ENCODE measurements around the gene CCR3. TPM values are rescaled to one million over a fixed set of nuclear protein-coding genes. Genes with fewer than 3 reads are reported as not detected.

Gene CCR3
- total RNA-seq, 2 experiments from 2014 or later = 1.3 to 1.9 TPM

- H3K27me3 Mint-ChIP-seq = peaks cover 10% of the 10 kb centered on the region
- DNase-seq = no peak
- peak; percentile 65 for ATAC-seq (ENCODE audit: low read depth)
- H3K9me3 Mint-ChIP-seq = peaks cover 5% of the 10 kb centered on the region
- H3K36me3 Mint-ChIP-seq = peaks cover 11% of the 10 kb centered on the region
- H3K4me3 Mint-ChIP-seq = peak overlapping the region; percentile 9
- H3K4me1 Mint-ChIP-seq = peaks cover 14% of the 10 kb centered on the region
- POLR2A ChIA-PET = no interaction called here
- H3K27ac Mint-ChIP-seq = no peak overlapping the region
These were observed 13.7 kb upstream of the CCR3 start for GRCh38 chr3:46228260-46229242.

- DNase-seq (no peak), ATAC-seq (ENCODE audit: low read depth) (no peak)
- no peak overlapping the region for H3K4me3 Mint-ChIP-seq
- H3K36me3 Mint-ChIP-seq = peaks cover 9% of the 10 kb centered on the region
- H3K4me1 Mint-ChIP-seq = peaks cover 17% of the 10 kb centered on the region
- no peak overlapping the region for H3K27ac Mint-ChIP-seq
- peaks cover 3% of the 10 kb centered on the region for H3K9me3 Mint-ChIP-seq
- H3K27me3 Mint-ChIP-seq = peaks cover 5% of the 10 kb centered on the region
- POLR2A ChIA-PET = no interaction called here
These were observed 10.9 kb upstream of the CCR3 start for GRCh38 chr3:46231323-46231722.

GRCh38 chr3:46233194-46233593 is 9.1 kb upstream of the CCR3 start:
- Mint-ChIP-seq H3K36me3 (no peaks in the 10 kb centered on the region), H3K4me3 (no peak overlapping the region), H3K27me3 (peaks cover 3% of the 10 kb centered on the region), H3K4me1 (peaks cover 17% of the 10 kb centered on the region), H3K9me3 (no peaks in the 10 kb centered on the region), H3K27ac (no peak overlapping the region)
- no peak for ATAC-seq (ENCODE audit: low read depth)
- POLR2A ChIA-PET = no interaction called here
- DNase-seq = no peak

DNA sequence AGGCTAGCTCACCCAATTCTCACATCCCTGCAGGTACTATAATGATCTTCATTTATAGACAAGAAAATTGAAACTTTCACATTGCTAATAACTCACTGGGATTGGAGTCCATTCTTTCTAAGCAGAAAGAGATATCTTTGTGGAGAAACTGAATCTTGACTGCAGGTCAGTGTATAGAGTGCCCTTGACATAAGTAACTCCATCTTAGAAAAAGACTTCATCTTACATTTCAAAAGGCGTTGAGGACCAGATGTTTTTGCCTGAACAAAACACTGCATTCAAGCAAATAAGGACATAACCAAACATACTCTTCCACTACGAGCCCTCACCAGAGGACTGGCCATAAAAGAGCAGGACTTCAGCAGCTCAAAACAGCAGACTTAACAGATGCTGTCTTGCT is 6.8 kb upstream of the CCR3 start:
- Mint-ChIP-seq H3K36me3 (peaks cover 3% of the 10 kb centered on the region), H3K27ac (no peak overlapping the region), H3K27me3 (peaks cover 14% of the 10 kb centered on the region), H3K4me3 (no peak overlapping the region), H3K9me3 (no peaks in the 10 kb centered on the region), H3K4me1 (peaks cover 8% of the 10 kb centered on the region)
- ATAC-seq (ENCODE audit: low read depth) = no peak
- POLR2A ChIA-PET = no interaction called here
- DNase-seq = no peak

GRCh38 chr3:46236294-46237054 is 5.8 kb upstream of the CCR3 start:
- Mint-ChIP-seq H3K27ac (no peak overlapping the region), H3K4me3 (no peak overlapping the region), H3K27me3 (peaks cover 14% of the 10 kb centered on the region), H3K36me3 (peaks cover 3% of the 10 kb centered on the region), H3K9me3 (no peaks in the 10 kb centered on the region), H3K4me1 (peaks cover 10% of the 10 kb centered on the region)
- ATAC-seq (ENCODE audit: low read depth) (no peak), DNase-seq (no peak)
- POLR2A ChIA-PET = no interaction called here

GRCh38 chr3:46238386-46238785 is 3.9 kb upstream of the CCR3 start:
- peaks cover 3% of the 10 kb centered on the region for H3K36me3 Mint-ChIP-seq

DNA sequence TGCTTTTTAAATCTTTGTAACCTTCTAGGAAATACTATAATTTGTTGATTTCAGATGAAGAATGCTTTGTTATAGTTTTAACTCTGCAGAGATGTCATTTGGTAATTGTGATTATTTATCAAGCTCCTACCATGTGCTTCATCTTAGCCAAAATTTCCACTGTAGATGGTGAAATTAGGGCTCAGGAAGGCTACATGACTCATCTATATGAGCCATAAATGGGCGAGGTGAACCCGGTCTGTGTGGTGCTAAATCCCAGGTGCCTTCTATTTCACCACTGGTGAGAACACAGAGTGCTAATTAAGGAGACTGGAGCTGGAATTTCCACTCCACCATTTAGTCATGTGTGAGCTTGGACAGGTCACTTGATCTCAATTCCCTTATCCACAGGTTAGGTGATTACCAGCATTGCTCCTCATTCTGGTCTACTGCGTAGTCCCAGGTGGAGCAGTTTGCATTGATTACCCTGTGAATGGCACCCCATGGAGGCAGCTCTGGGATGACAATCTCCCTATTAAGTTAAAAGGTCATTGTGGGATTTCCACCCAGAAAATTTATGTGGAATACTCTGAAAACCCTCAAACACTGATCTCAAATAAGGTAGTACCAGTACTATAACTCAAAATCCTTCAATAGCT is 2.8 kb upstream of the CCR3 start:
- peaks cover 20% of the 10 kb centered on the region for H3K27me3 Mint-ChIP-seq
- no peak for ATAC-seq (ENCODE audit: low read depth)
- peaks cover 10% of the 10 kb centered on the region for H3K4me1 Mint-ChIP-seq
- H3K9me3 Mint-ChIP-seq = no peaks in the 10 kb centered on the region
- no peak for DNase-seq
- no peak overlapping the region for H3K27ac Mint-ChIP-seq
- POLR2A ChIA-PET = no interaction called here
- H3K4me3 Mint-ChIP-seq = no peak overlapping the region
- H3K36me3 Mint-ChIP-seq = peaks cover 3% of the 10 kb centered on the region

More at GRCh38 chr3:46238386-46238785, 3.9 kb upstream of the CCR3 start:
- POLR2A ChIA-PET = no interaction called here
- H3K9me3 Mint-ChIP-seq = no peaks in the 10 kb centered on the region
- H3K4me1 Mint-ChIP-seq = peaks cover 10% of the 10 kb centered on the region
- no peak overlapping the region for H3K27ac Mint-ChIP-seq
- DNase-seq (no peak), ATAC-seq (ENCODE audit: low read depth) (no peak)
- no peak overlapping the region for H3K4me3 Mint-ChIP-seq
- peaks cover 15% of the 10 kb centered on the region for H3K27me3 Mint-ChIP-seq

- Mint-ChIP-seq H3K9me3 (no peaks in the 10 kb centered on the region), H3K4me3 (no peak overlapping the region), H3K27me3 (peaks cover 20% of the 10 kb centered on the region), H3K4me1 (peaks cover 10% of the 10 kb centered on the region), H3K27ac (no peak overlapping the region), H3K36me3 (peaks cover 3% of the 10 kb centered on the region)
- ATAC-seq (ENCODE audit: low read depth) (no peak), DNase-seq (no peak)
- POLR2A ChIA-PET = no interaction called here
These were observed 2.3 kb upstream of the CCR3 start for GRCh38 chr3:46239952-46240351.

DNA sequence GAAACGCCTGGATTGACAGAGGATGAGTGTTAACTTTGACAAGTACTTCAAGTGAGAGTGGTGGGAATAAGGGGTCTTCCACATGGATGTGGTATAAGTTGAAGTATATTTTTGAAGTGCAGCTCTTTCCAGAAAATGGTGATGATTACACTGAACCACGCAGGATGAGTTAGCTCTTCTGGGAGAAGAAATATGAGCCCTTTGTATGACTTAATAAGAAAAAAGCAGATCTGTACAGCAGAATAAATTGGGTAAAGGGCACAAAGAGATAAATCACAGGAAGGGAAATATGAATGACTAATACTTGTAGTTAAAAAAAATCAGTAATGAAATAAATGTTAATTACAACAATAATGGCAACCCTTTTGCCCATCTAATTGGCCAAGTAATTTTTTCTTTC is 1.3 kb downstream of the CCR3 start:
- H3K9me3 Mint-ChIP-seq = no peaks in the 10 kb centered on the region
- peaks cover 15% of the 10 kb centered on the region for H3K27me3 Mint-ChIP-seq
- DNase-seq (no peak), ATAC-seq (ENCODE audit: low read depth) (no peak)
- H3K36me3 Mint-ChIP-seq = peaks cover 3% of the 10 kb centered on the region
- no peak overlapping the region for H3K27ac Mint-ChIP-seq
- POLR2A ChIA-PET = no interaction called here
- H3K4me1 Mint-ChIP-seq = peaks cover 4% of the 10 kb centered on the region
- H3K4me3 Mint-ChIP-seq = no peak overlapping the region

GRCh38 chr3:46245146-46245545 is 2.9 kb downstream of the CCR3 start:
- peaks cover 2% of the 10 kb centered on the region for H3K4me1 Mint-ChIP-seq
- H3K4me3 Mint-ChIP-seq = no peak overlapping the region
- no peak for DNase-seq
- H3K27me3 Mint-ChIP-seq = peaks cover 9% of the 10 kb centered on the region
- H3K9me3 Mint-ChIP-seq = no peaks in the 10 kb centered on the region
- H3K36me3 Mint-ChIP-seq = peaks cover 2% of the 10 kb centered on the region
- H3K27ac Mint-ChIP-seq = no peak overlapping the region
- no peak for ATAC-seq (ENCODE audit: low read depth)
- POLR2A ChIA-PET = interaction anchor here (0.7 kb wide), 1 partner anchor 11 kb away, joined by 3 read pairs; no protein-coding TSS in a partner anchor

- Mint-ChIP-seq H3K4me3 (no peak overlapping the region), H3K9me3 (peaks cover 4% of the 10 kb centered on the region), H3K27ac (no peak overlapping the region), H3K36me3 (peaks cover 9% of the 10 kb centered on the region), H3K27me3 (peaks cover 14% of the 10 kb centered on the region), H3K4me1 (peaks cover 1% of the 10 kb centered on the region)
- ATAC-seq (ENCODE audit: low read depth) (no peak), DNase-seq (no peak)
- POLR2A ChIA-PET = interaction anchor here (0.7 kb wide), 1 partner anchor 269 kb away, joined by 4 read pairs; no protein-coding TSS in a partner anchor
These were observed 10.7 kb downstream of the CCR3 start for GRCh38 chr3:46252980-46253379.

DNA sequence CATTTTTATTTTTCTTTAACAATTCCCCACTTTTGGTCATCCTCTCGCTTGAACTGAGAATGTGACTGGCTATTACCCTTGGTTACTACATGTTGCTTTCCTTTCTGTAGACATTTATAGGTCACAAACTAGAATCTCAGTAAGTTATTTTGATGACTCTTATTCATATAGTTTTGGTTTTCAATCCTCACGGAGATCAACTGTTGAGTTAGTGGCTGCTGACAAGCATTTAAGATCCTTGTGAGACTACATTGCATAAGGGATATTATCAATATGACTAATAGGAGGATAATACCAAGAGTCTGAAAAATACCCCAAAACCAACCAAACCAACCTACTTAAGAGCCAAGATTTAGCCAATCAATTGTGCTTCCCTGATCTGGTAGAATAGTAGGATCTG is 16.3 kb downstream of the CCR3 start:
- Mint-ChIP-seq H3K4me3 (no peak overlapping the region), H3K27me3 (peaks cover 10% of the 10 kb centered on the region), H3K4me1 (peaks cover 15% of the 10 kb centered on the region), H3K36me3 (peaks cover 40% of the 10 kb centered on the region), H3K9me3 (peaks cover 19% of the 10 kb centered on the region), H3K27ac (no peak overlapping the region)
- ATAC-seq (ENCODE audit: low read depth) (no peak), DNase-seq (no peak)
- POLR2A ChIA-PET = no interaction called here

- Mint-ChIP-seq H3K9me3 (peaks cover 15% of the 10 kb centered on the region), H3K4me3 (peak overlapping the region; percentile 6), H3K27me3 (no peaks in the 10 kb centered on the region), H3K4me1 (peaks cover 21% of the 10 kb centered on the region), H3K36me3 (peaks cover 31% of the 10 kb centered on the region), H3K27ac (peak overlapping the region; percentile 2)
- POLR2A ChIA-PET = no interaction called here
- ATAC-seq (ENCODE audit: low read depth) = no peak
- DNase-seq = no peak
These were observed 19.8 kb downstream of the CCR3 start for GRCh38 chr3:46261926-46262594.
